Heart right ventricle (tissue), 16 donors: Measurements from ENCODE around the gene CLVS2. TPM values are rescaled to one million over a fixed set of nuclear protein-coding genes. Genes with fewer than 3 reads are reported as not detected.

Source experiments
- ATAC-seq, 8 donors: fragments of 200-7000 bp; cut with Tn5 transposase; one replicate each; pipeline ENCODE4 v1.9.1; 2020; ENCODE audit warnings: mild to moderate bottlenecking in 8 of 8, moderate library complexity in 8 of 8, moderate number of reproducible peaks in 1 of 8
- DNase-seq, 2 donors: peaks; one replicate each; pipeline ENCODE4 v3.0.0-alpha.2; 2020
- H3K27ac ChIP-seq, 10 donors: fragments of 200-600 bp; sonication (generic) in 2 of 10; one replicate each; pipeline versions ENCODE4 v1.5.0 to v1.8.0; 2020 to 2022; ENCODE audit warnings: mild to moderate bottlenecking in 3 of 10
- H3K27me3 ChIP-seq, 7 donors: fragments of 200-600 bp; one replicate each; pipeline ENCODE4 v1.8.0; 2021 to 2022; ENCODE audit warnings: mild to moderate bottlenecking in 2 of 7
- H3K36me3 ChIP-seq, 9 donors: fragments of 200-600 bp; sonication (generic) in 1 of 9; one replicate each; pipeline versions ENCODE4 v1.5.0 to v1.8.0; 2020 to 2022; ENCODE audit warnings: mild to moderate bottlenecking in 2 of 9
- H3K4me1 ChIP-seq, 9 donors: fragments of 200-600 bp; sonication (generic) in 1 of 9; one replicate each; pipeline versions ENCODE4 v1.5.0 to v1.8.0; 2020 to 2022; ENCODE audit warnings: mild to moderate bottlenecking in 4 of 9
- H3K4me3 ChIP-seq, 10 donors: fragments of 200-600 bp; sonication (generic) in 2 of 10; one replicate each; pipeline versions ENCODE4 v1.5.0 to v1.8.0; 2020 to 2022; ENCODE audit warnings: mild to moderate bottlenecking in 7 of 10, moderate library complexity in 2 of 10
- H3K9me3 ChIP-seq, 11 donors: fragments of 200-600 bp in 10 of 11; sonication (generic) in 2 of 11; one replicate each; pipeline versions ENCODE4 v1.5.0 to v1.8.0; 2013 to 2022; ENCODE audit warnings: mild to moderate bottlenecking in 2 of 11, control low read depth in 1 of 11, moderate library complexity in 1 of 11
- CTCF ChIP-seq, 9 donors: fragments of 200-600 bp; sonication (generic) in 2 of 9; IDR thresholded peaks; one replicate each; pipeline versions ENCODE4 v1.5.0 to v1.8.0; 2021 to 2022; ENCODE audit warnings: antibody characterized with exemption in 9 of 9, mild to moderate bottlenecking in 5 of 9, moderate library complexity in 1 of 9
- WGBS, 2 donors: extraction: QIAGEN DNeasy Blood & Tissue Kit; methylation state at CpG; one replicate each; pipeline ENCODE4 v1.1.7; 2013; ENCODE audit warnings: inconsistent platforms in 1 of 2; 5-methylcytosine and 5-hydroxymethylcytosine counted together
- intact Hi-C, 10 donors: fragments of 100-400 bp; cut with DNase I; formaldehyde crosslinking; loops; one replicate each; pipeline versions ENCODE4 v1.11.1 to v1.14.2; 2022
- polyA plus RNA-seq, 2 donors: library from polyadenylated mRNA; stranded (reverse); fragments of 200-250 nt; gene quantifications; one replicate each; pipeline ENCODE4 v1.2.3, GENCODE V29; 2013
- total RNA-seq, 10 donors: library from RNA; stranded (reverse); fragmentation: NEBNext Ultra II Directional in 3 of 10; extraction: Animal tissue kit (Norgen Biotek cat#: 25700) in 3 of 10; gene quantifications; one replicate each; pipeline versions ENCODE4 v1.2.1 to v1.2.4, GENCODE V29; 2021 to 2023
- donor health status: Arrhythmogenic right ventricular cardiomyopathy.
- donor health status: ischemic (EF 13 %, LVEDD 7.1; RV severe dilation, severe dysfunction).
- donor health status: healthy with polysubstance abuse.
- donor health status: DM: no; HTN: yes; CAD: no.
- donor health status: DM: no; HTN: no; CAD: no.
- donor health status: ischemic (EF 25% LVEDD 6.9; RV normal size, moderate dysfunction).
- donor health status: ischemic (EF 25% LVEDD 5.7; RV mildly dilated, moderate dysfunction).
- donor health status: healthy.
- donor health status: DM: yes; HTN: yes; CAD: no.
- donor health status: Ischemic cardiomyopathy.
- donor health status: ischemic (EF 35%, LVEDD 5.7; RV mildly dilated, moderate dysfunction).
- donor health status: nonischemic (EF 11% LVEDD 7.7; RV severe dilation, severe dysfunction).
- donor health status: DM: yes; HTN: yes; CAD: no.
- donor health status: PGD.
- donor health status: ischemic (EF 29% LVEDD 5.4; RV normal size, mild dysfunction).
- donor health status: nonischemic (EF 23%, LVEDD 6.1; RV moderate dilation, normal function).

Gene CLVS2
- total and polyA plus RNA-seq, 12 donors: under 0.01 to 0.41 (median 0.19) TPM; not detected in 6

GRCh38 chr6:122998403-122998975 is 2.5 kb downstream of the CLVS2 start:
- DNase-seq (no peak), ATAC-seq (no peak)
- Histone ChIP-seq H3K36me3 (no peaks in the 10 kb centered on the region), H3K4me1 (peaks cover 0 to 12% (median 10%) of the 10 kb centered on the region in 9 donors), H3K27ac (no peak overlapping the region), H3K4me3 (no peak overlapping the region), H3K27me3 (peaks cover 0 to 69% (median 51%) of the 10 kb centered on the region in 7 donors), H3K9me3 (no peaks in the 10 kb centered on the region)
- TF ChIP-seq CTCF (IDR thresholded peaks at IDR 0.05): no peak
- 67 to 72% methylated on average over 5 of the region's 5 CpGs for WGBS, 2 donors
- intact Hi-C loops: no loop called here

- ATAC-seq: no peak
Measured at GRCh38 chr6:123000244-123000770, 4.3 kb downstream of the CLVS2 start.

GRCh38 chr6:123001540-123001939 is 5.5 kb downstream of the CLVS2 start:
- 61 to 77% methylated on average over 3 of the region's 3 CpGs for WGBS, 2 donors
- ATAC-seq (no peak), DNase-seq (no peak)
- H3K36me3 ChIP-seq: no peaks in the 10 kb centered on the region
- TF ChIP-seq CTCF (IDR thresholded peaks at IDR 0.05): no peak
- intact Hi-C loops: no loop called here
- H3K27ac ChIP-seq: no peak overlapping the region
- peaks cover 0 to 2% (median under 1%) of the 10 kb centered on the region in 9 donors for H3K4me1 ChIP-seq
- no peak overlapping the region for H3K4me3 ChIP-seq
- H3K9me3 ChIP-seq: no peaks in the 10 kb centered on the region
- H3K27me3 ChIP-seq: peaks cover 0 to 38% (median 21%) of the 10 kb centered on the region in 7 donors

More at GRCh38 chr6:123000244-123000770, 4.3 kb downstream of the CLVS2 start:
- TF ChIP-seq CTCF (IDR thresholded peaks at IDR 0.05): no peak
- intact Hi-C loops: no loop called here
- Histone ChIP-seq H3K27me3 (peaks cover 0 to 50% (median 33%) of the 10 kb centered on the region in 7 donors), H3K36me3 (no peaks in the 10 kb centered on the region), H3K9me3 (no peaks in the 10 kb centered on the region), H3K27ac (no peak overlapping the region), H3K4me1 (peaks cover 0 to 12% (median 10%) of the 10 kb centered on the region in 9 donors), H3K4me3 (no peak overlapping the region)
- no peak for DNase-seq
- WGBS, 2 donors: 37 to 42% methylated on average over 2 of the region's 2 CpGs

GRCh38 chr6:123007885-123008284 is 11.8 kb downstream of the CLVS2 start:
- Histone ChIP-seq H3K36me3 (no peaks in the 10 kb centered on the region), H3K4me3 (no peak overlapping the region), H3K27ac (no peak overlapping the region), H3K27me3 (peaks cover 0 to 6% (median 0%) of the 10 kb centered on the region in 7 donors), H3K4me1 (no peaks in the 10 kb centered on the region), H3K9me3 (no peaks in the 10 kb centered on the region)
- DNase-seq: no peak
- no peak for ATAC-seq
- intact Hi-C loops: no loop called here
- TF ChIP-seq CTCF (IDR thresholded peaks at IDR 0.05): no peak
